Activated T-cell treated with anti-CD3 and anti-CD28 coated beads for 24 hours (primary cell): ENCODE data around the gene TMEM63C.

Experiments
- DNase-seq: peaks from one replicate; pipeline ENCODE4 v3.0.0-alpha.2; 2020; ENCODE audit warnings: low read depth

TMEM63C gene, protein sequence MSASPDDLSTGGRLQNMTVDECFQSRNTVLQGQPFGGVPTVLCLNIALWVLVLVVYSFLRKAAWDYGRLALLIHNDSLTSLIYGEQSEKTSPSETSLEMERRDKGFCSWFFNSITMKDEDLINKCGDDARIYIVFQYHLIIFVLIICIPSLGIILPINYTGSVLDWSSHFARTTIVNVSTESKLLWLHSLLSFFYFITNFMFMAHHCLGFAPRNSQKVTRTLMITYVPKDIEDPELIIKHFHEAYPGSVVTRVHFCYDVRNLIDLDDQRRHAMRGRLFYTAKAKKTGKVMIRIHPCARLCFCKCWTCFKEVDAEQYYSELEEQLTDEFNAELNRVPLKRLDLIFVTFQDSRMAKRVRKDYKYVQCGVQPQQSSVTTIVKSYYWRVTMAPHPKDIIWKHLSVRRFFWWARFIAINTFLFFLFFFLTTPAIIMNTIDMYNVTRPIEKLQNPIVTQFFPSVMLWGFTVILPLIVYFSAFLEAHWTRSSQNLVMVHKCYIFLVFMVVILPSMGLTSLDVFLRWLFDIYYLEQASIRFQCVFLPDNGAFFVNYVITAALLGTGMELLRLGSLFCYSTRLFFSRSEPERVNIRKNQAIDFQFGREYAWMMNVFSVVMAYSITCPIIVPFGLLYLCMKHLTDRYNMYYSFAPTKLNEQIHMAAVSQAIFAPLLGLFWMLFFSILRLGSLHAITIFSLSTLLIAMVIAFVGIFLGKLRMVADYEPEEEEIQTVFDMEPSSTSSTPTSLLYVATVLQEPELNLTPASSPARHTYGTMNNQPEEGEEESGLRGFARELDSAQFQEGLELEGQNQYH

DNA sequence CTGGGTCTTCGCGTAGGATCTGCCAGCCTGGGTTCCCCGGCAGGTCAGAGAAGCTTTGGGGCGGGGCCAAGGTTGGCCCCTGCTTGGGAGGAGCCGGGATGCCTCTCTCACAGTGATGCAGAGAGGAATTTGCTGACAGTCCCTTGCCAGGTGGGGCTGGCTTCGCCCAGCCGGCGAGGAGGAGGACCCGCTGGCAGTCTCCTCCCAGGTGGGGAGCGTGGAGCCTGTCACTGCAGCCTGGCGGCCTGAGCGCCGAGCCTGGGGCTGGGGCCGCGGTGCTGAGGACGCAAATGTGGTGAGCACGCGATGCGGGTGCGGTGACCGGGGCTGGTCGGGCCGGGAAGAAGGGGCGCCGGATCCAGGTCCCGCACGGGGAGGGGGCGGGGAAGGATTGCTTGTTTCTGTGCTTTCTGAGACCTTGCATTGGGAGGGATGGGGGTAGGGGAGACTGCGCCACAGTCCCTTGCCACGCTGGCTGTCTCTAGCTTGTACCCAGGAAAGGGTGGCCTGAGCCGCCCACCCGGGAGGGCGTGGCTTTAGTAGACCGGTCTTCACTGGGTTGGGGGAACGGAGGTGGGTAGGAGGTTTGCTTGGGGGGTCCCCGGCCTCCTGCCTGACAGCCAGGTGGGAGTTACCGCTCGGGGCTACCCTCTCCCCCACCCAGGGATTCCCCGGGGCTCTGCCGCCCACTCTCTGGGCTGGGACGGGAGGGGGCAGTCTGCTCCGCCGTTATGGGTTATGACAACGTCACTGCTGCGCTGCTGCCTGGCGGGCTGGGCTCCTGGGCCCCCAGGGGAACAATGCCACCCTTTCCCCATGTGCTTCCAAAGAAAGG is at the start of gene TMEM63C:
TSS of gene TMEM63C (plus strand) at position 196 of the 835 bp plus-strand sequence. CDS start 37,016 bp downstream, outside the sequence.
- peak; percentile 57 for DNase-seq

DNA sequence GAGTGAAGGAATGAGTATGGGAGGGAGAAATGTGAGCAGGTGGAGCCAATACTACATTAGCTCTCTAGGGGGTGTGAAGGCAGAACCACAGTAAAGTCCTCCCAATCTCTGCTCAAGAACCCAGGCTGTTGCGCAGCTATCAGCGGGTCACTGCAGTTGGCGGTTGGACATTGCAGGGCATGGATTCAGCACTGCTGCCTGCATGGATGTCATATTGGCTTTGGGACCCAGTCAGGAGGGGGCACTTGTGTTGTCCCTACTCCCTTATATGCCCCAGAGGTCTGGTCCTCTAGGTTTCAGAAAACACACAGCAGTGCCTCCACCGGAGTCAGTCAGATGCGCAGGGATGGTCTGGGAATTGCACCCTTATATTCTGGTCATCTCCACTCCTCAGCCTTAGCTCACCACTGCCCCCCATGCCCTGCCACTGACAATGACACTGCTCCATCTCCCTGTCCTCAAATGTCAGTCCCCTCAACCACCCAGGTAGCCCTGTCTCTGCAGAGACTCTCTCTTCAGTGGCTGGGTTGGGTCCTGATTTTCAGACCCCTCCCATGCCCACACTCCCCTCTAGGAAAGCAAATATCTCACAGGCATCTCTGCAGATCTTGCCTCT is 49.6 kb upstream of the TMEM63C start:
- DNase-seq, result no peak

DNA sequence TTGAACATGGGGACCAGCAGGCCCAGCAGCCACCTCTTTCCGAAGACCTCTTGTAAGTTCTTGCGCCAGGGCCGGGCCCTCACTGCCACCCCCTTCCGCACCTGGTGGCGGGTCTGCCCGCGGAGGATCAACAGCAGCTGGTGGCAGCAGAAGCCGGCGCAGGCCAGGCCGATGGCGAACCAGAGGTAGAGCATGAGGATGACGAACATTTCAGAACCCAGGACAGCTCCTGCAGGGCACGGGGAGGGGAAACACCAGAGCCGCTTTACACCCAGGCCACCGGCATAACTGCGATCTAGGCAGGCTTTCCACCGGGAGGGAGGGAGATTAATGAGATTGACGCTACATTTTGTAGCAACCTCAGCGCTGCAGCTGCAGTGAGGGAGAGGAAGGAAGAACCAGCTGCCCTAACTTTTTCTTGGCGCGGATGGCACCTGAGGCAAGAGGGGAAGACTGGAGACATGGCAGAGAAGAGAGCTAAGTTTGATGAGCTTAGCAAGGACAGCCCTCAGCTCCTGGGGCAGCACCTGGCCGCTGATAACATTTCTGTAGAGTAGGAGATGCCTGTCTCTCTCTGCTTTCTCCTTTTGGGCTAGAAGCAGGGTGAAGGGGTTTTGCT is 47.8 kb upstream of the TMEM63C start:
- peak; percentile 35 for DNase-seq

DNA sequence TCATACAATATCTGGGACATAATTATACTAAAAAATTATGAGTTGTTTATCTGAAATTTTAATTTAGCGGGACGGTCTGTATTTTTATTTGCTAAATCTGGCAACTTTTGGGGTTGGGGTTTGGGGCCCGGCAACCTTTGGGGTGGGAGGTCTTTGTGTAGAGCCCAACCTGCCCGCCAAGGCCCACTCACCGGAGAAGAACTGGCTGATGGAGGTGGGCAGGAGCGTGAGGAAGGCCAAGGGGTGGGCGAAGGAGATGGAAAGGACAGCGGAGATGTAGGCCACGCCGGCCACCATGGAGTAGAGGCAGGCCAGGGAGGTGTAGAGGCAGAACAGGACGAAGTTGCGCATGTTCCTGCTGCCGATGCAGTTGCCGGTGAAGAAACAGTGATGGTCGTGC is 42.6 kb upstream of the TMEM63C start:
- no peak for DNase-seq

DNA sequence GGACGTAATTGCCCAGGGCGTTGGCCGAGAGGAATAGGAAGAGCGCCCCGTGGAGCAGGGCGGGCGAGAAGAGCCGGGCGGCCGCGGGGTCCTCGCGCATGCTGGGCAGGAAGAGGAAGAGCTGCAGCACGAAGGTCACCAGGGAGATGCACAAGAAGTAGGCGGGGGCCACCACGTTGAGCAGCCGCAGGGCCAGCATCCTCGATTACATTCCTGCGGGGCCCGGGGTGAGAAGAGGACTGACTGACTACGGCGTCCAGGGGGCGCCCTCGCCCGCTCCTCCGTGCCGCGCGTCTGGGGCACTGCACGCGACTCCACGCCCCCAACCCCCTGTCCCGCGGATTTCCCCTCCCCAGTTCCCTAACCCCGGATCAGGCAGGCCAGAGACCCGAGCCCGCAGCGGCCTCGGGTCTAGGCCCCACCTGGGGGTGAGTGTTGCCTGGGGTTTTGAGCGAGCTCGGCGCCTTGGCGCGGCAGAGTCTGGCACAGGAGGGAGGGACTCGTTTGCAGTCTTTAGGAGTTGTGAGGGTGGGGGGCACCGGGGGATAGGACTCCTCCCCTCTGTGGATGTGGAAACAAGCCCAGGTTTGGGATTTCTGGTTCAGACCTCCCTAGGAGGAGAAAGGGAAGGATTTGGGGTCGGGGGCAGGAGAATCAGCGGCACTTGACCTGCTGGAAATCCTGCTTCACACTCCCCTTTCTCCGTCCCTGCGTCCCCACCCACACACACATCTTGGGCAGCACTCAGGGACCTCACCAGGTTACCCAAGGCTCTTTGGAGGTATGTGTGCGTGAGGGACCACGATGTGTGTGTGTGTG is 41.8 kb upstream of the TMEM63C start:
- DNase-seq, result peak; percentile 25

DNA sequence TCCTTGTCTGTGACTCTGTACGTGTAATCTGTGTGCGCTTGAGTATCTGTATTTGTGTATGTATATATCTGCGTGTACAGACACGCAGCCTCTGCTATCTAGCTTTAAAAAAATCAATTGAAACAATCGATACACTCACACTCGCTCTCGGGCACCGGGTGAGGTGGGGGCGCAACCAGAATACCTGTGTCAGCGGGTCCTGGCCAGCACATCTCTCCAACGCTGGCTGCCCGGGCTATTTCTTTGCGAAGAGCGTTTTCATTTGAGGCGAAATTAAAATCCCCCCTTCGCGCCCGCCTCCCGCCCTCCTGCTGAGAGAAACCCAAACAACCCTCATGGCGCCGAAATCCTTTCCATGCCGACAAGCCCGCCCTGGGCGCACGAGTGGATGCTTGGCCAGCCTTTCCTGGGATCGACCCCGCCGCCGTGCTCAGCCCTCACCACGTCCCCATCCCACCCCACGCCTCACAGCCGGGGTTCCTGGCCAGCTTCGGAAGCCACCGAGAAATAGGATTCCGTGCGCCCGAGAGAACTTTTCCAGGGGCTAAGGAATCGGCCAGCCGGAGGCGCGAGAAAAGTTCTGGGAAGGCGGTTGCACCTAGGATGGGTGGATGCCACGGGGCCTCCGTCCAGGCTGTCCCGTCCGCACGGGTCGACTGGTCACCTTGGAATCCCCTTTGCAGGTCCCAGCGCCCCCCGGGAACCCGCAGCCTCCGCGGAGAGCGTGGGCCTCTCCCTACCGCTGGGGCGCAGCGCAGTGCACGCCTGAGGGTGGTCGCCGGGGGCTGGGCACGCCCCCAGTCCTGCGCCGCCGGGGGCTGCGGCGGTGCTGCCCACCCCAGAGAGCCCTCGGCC is 41.0 kb upstream of the TMEM63C start:
- DNase-seq, result no peak

DNA sequence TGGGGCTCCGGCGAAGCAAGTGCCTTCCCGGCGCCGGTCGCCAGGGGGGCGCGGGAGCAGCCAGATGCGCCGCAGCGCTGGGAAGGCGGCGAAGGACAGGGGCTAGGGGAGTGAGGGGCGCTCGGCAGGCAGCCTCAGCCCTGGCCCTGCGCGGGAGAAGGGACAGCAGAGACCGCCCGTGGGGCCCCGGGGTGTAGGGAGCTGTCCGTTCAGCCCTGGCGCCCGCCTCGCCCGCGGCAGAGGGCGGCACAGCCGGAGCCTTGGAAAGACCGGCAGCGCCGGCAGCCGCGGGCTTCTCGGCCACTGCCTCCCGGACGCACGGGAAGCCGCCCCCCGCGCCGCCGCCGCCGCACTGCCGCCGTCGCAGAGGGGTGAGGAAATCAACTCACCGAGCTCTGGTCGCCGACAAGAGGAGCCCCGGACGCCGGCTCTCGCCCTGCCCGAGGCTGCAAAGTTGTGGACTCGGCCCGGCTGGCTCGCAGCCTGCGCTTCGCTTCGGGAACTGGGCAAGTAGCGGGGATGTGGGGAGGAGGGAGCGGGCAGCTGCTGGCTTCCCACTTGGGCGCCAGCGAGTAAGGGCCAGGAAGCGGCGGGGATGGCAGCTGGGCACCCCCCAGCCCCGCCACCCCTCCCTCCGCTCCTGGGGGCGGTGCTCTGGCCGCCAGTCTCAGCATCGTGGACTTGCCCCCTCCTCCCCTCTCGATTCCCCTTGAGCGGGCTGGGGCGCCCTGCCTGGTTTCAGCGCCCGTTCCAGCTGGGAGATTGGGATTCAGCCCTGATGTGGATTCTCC is 40.2 kb upstream of the TMEM63C start, which contains the start of gene ZDHHC22:
TSS of gene ZDHHC22 (minus strand) at position 578 of the 791 bp plus-strand sequence. CDS start 2,053 bp downstream, outside the sequence.
- no peak for DNase-seq

DNA sequence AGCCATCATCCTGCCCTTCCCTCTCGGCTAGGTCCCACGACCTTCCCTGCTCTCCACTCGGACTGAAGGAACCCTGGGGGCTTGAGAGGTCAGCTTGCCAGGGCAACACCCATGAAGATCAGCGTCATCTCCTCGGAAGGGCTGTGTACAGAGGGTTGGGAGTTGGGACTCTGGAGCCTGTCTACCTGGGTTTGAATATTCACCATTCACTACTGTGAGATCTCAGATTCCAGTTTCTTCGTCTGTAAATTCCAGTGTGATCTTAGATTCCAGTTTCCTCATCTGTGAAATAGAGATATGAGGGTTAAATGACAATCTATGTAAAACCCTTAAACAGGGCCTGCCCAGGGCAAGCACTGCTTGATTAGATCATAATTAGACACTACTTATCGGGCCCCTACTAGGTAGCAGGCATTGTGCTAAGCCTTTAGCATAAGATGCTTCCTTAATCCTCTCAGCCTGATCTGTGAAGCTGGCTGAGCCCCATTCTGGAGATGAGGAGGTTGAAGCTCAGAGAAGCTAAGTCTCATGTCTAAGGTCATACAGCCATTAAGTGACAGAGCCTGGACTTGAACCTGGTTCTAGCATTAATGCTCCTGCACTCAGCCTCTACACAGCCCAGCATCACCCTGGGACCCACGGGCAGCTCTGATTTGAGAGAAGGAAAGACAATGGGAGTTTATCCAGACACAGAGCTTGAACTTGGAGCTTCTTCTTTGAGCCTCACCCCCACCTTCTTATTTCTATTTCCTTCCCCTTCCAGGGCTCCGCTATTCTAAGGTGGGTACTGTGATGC is 39.4 kb upstream of the TMEM63C start:
- DNase-seq, result no peak

DNA sequence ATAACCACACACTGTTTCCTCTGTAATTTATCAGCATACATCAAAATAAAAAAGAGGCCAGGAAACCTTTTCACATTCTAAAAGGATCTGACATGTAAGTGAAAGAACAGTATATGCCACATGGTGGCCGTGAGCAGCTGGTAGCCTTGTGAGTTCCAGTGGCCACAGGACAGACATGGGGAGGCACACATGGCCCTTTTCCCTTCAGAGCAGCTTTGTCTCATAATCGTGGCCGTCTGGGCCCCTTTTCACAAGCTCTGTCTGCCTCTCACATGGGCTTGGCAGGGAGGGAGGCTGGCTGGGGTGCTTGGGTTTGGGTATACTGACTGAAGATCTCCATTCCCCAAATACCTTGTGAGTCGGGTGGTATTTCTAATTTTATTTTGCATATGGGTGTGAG is 38.5 kb upstream of the TMEM63C start:
- no peak for DNase-seq

DNA sequence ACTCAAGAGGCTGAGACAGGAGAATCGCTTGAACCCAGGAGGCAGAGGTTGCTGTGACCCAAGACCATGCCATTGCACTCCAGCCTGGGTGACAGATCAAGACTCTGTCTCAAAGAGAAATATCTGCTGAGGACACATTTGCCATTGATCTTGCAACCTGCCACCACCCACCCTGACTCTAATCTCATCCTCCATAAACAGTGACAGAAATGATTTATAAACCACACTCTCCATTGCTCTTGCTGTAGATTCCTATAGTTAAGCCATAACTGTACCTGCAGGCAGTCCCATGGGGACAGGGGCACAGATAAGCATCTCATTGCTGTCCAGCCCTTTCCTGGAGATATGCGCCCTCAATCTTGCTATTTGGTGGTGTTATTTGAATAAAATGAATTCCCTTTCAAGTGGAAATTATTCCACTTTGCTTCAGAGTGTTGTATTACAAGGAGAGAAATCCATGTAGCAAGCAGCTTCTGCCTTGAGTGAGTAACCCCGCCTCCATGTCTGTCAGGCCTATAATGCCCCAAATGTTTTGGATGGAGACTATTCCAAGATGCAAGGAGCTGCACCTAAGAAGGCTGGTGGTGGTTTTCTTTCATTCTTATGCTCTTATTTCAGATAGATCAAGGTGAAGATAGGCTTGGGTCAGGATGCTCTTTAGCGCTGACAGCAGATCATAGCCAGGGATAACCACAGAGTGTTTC is 37.0 kb upstream of the TMEM63C start:
- no peak for DNase-seq

DNA sequence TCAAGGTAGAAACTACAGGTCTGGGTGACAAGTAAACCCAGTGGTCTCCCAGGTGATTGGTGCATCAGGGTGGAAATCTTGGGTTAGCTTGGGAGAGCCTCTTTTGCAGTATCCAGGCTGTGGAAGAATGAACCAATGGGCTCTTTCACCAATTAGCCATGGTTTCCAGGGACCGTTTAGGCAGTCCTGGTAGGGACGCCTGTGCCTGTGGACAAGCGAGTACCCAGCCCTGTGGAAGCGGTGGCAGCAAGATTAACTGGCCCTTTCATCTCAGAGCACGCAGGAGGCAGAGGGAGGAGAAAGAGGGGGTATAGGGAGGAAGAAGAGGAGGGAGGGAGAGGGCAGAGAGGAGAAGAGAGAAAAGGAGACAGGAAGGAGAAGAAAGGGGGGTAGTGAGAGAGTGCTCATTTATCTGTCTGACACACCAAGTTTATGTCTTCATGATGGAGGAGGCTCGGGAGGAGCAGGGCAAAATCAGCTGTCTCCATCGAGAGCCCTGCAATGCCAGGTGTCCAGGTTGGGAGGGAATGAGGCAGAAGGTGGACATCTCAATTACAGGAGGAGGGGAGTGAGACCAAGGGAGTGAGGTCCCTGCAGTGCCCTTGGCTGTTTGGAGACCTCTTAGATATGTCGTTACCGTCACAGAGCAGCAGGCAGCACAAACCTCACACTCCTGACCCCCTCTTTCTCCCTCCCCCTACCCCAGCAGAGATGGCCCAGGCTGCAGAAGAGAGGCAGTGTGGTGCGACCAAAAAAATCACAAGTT is 35.4 kb upstream of the TMEM63C start:
- no peak for DNase-seq

DNA sequence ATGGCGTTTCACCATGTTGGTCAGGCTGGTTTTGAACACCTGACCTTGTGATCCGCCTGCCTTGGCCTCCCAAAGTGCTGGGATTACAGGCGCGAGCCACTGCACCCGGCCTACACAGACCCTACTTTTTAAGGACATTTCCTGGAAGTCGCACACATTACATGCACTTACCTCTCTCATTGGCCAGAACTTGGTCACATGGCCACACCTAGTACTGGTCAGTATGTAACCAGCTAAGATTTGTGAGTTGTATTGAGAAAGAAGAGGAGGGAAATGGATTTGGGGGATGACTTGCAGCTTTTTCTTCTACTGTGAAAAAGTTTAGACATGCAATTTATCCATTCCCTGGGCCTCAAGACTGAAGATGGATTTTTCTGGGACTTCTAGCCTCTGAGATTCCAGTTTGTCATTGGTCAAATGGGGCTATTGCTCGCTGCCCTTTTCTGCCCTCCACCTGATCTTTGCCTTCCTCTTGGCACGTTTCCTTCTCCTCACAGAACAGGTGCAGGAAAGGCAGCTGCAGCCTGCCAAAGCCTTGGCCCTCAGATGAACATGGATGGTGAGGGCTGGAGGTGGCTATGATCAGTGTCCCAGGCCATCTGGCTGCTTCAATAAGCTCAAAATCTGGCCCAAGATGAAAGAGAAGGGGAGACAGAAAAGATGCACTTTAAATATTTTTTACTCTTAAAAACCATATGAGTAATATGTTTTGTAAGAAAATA is 32.9 kb upstream of the TMEM63C start:
- DNase-seq, result no peak

DNA sequence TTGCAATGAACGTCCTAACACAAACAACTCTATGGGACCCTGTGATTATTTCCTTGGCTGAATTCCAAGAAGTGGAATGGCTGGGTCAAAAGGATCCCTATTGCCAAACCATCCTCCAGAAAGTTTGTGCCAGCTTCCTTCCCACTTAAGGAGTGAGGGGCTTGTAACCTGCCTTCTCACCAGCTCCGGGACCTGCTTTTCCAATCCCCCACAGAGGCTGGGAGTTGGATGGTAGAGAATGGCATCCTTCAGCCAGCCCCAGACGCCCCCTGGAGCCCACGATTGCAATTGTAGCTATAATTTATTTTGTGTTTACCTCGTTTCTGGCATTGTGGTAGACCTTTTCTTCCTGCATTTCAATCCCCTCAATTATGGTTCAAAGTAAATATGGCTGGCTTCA is 30.4 kb upstream of the TMEM63C start:
- DNase-seq, result no peak

DNA sequence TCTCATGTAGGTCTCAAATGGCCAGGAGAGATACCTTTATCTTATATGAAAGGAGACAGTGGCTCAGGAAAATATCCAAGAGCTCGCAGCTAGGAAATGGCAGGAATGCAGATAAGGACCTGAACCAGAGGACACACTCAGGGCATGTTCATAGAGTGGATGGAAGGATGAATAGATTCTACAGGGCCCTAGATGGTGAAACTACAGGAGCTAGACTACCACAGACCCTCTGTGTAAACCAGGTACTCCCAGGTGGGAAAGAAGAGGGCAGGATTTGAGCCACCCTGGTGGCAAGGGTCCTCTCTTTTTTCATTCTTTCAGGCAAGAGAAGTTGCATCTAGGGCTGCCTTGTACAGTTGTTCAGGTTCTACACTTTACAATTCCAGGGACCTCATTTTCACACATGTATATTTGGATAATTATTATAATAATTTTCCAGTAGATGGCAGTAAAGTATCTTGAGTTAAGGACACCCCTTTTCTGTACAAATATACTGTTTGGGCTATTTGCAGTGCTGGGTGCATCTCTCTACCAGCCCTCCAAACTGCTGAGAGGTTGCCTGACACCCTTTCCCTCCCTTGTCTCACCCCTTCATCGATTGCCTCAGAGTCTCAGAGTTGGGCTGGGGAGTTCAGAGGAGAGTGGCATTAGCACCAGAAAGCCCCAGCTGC is 29.5 kb upstream of the TMEM63C start:
- no peak for DNase-seq

DNA sequence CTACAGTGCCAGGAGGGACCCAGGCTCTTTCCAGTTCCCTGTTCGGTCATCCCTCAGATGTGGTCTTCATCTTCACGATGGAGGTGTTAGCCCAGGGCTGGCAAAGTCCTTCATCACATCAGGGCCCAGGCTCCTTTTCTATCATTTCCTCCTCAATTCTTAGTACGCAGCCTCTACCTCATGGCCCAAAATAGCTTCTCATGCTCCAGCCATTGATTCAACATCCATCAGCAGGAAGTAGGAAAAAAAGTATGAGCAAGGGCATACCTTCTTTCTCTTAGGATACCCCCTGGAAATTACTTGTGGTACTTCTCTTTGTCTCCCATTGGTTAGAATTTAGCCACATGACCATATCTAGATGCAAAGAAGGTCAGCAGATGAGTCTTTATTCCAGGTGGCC is 27.8 kb upstream of the TMEM63C start:
- DNase-seq, result no peak
